Ecto neural progenitor cell (in vitro differentiated cells): ENCODE data around the gene SLC50A1.

ENCODE experiments used
- DNase-seq: peaks from one replicate; pipeline ENCODE4 v3.0.0-alpha.2; 2018; ENCODE audit warnings: low spot score

The SLC50A1 gene

DNA sequence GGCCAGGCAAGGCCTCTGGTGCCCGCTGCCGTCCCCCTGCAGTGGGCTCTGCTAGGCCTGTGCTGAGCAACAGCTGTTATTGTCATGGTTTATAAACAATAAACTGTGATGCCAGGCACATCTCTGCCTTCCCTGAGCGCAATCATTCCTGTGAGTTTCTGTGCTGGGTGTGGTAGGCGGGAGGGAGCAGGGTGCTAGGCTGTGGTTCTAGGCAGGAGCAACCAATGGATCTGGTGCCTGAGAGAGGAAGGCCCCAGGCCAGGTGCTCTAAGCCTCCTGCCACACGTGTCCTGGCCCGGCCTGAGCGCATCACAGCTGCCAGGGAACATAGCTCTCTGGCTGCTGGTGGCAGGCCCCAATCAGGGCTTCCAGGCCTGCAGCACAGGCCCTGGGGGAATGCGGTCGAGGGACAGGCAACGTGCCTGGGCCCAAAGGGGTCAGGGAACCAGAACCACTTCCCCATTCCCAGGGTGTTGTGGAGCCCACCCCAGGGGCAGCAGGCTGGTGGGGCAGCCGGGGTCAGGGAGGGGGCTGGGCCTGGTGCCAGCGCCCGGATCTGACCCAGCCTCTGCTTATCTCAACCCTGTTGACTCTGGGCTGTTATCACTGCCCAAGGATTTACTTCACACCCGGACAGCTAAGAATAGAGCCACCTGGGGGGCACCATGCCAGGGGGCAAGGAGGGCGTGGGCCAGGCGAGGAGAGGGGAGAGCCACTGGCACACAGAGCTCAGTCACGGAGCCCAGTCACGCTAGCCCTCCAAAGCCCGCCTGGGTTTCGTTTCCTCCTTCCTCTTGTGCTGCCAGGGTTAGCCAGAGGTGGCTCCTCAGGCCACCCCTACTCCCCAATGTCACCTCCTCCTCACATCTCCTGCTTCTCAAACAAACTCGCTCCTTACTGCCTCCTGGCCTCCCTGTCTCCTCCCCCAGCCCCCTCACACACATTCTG, 49.5 kb downstream of the SLC50A1 start:
- DNase-seq, result peak; percentile 42

DNA sequence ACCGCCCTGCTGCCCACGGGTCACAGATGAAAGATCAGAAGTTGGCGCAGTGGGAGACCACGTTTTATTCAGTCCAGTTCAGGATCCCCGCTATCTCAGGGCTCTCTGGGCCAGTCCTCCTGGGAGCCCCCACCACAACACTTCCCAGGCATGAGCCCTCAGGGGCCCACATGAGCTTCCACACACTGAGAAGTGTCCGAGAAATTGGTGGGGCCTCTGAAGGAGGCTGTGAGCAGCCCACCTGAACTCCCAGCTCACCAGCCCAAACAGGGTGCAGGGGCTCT, 50.1 kb downstream of the SLC50A1 start:
- no peak for DNase-seq

DNA sequence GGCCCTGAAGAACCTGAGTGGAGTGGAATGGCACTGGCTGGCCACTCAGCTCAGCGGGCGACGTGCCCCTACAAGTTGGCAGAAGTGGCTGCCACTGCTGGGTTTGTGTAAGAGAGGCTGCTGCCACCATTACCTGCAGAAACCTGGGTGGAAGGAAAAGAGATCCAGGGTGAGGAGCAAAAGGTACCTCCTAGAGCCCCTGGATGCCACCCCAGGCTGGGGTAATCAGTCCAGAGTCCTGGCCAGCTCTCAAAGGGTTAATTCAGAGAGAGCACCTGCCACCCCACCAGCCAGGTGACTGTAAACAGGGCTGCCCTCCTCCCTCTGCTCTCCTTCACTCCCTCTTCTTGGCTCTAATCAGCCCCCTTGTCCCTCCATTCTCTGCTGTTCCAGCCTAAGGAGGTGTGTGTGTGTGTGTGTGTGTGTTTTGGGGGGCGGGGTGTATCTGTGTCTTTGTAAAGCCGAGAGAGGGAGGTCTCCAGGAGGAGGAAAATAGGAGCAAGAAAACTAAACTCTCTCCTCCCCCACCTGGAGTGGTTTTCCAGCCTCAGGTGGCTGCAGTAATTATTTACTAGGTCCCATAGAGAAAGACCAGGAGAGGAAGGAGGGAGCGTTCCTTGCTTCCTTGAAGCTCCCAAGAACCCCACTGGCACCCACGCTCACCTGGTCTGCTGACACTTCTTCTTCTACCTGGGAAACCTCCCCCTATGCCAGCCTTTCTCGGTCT, 50.6 kb downstream of the SLC50A1 start:
- DNase-seq, result no peak

DNA sequence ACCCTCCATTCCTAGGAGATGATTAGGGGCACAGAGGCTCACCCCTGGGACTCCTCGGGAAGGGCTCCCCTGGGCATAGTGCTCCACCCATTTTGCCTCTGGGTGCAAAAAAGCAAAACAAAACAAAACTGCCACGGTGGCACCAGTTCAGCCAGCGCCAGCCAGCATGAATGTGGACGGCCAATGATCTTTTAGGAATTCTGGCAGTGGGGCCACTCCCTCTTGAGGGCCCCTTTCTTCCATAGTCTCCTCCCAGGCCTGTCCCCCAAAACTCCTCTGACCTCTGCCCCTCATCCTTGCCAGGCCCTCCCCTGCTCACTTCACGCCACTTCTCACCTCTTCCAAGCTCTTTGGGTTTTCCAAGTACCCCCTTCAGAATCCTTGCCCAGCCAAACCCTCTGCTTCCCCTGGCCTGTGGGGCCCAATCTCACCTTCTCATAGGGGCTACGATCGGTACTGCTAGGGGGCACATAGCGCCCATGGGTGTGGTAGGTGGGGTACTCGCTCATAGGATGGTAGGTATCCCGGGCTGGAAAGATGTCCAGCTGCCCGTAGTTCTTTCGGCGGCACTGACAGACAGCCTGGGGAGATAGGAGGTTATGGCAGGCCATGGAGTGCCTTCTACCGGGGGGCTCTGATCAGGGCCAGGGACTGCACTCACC, 51.3 kb downstream of the SLC50A1 start:
- no peak for DNase-seq

DNA sequence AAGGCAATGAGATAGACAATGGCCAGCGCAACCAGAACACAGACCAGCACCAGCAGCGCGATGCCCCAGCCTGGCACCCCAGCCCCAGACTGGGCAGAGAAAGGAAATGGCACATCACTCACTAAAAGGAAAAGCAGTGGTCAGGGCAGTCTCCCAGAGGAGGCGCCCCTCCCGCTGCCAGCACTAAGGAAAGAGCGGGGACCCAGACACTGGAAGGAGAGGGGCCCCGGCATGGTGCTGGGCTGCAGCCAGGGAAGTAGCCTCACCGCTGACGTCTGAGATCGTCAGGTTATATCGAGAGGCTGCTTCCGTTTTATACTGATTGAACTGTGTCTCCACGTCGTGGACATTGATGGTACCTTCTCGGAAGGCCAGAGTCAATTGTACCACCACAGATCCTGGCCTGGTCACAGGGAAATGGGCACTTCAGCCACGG, 51.8 kb downstream of the SLC50A1 start:
- no peak for DNase-seq

DNA sequence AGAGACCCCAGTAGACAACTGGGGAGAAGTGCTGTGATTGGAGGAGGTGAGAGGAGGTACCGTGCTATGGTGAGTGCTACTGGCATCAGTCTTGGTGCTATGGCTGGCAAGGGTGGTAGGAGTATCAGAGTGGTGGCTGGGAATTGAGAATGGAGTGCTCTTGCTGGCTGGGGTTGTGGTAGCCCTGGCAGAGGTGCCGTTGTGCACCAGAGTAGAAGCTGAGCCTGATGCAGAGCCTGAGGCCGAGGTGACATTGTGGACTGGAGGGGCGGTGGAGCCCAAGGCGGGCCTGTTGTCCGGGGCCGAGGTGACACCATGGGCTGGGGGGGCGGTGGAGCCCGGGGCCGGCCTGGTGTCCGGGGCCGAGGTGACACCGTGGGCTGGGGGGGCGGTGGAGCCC, 52.6 kb downstream of the SLC50A1 start:
- DNase-seq, result no peak
